Measurements from ENCODE around the gene CRYGB.

The CRYGB gene

DNA sequence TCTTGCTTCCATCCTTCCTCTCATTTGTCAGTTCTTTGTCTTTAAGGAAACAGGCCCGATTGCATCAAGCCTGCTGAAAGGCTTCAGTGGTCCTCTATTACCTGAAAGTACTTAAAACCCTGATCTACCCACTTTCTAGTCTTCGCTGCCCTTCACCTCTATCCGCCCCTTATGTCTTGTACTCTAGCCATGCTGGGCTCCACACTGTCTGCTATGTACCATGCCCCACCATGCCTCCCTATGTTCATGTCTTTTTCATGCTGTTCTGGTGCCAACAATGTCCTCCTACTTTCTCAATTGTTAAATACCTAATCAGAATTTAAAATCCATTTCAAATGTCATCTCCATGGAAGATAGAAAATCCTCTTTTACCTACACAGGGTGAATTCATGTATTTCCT lies 49.9 kb downstream of the CRYGB start:
- Histone ChIP-seq H2AK5ac (ENCODE audit: low read length) (no peak overlapping the region), H3K14ac (ENCODE audit: low read length) (no peak overlapping the region), H3K27ac (ENCODE audit: low read depth, low read length) (no peak overlapping the region), H3K4me1 (ENCODE audit: control insufficient read depth in 1 of 2, insufficient read depth in 2 of 2, low read length in 2 of 2) (no peaks in the 10 kb centered on the region), H3K4me2 (ENCODE audit: low read length) (no peak overlapping the region), H3K36me3 (ENCODE audit: control insufficient read depth in 1 of 2, insufficient read depth in 2 of 2, low read length in 2 of 2) (no peaks in the 10 kb centered on the region), H4K12ac (ENCODE audit: low read depth, low read length) (no peak overlapping the region), H2AFZ (ENCODE audit: insufficient read depth, low read length, poor library complexity) (no peak overlapping the region), H3K79me1 (ENCODE audit: low read length) (no peaks in the 10 kb centered on the region), H2BK12ac (ENCODE audit: low read length) (no peak overlapping the region), H3K9me3 (ENCODE audit: insufficient read depth, low read depth, low read length) (no peaks in the 10 kb centered on the region), H4K8ac (ENCODE audit: low read depth, low read length) (no peak overlapping the region), H4K91ac (ENCODE audit: low read depth, low read length) (no peak overlapping the region), H2BK120ac (ENCODE audit: insufficient read depth, low read length, poor library complexity) (no peak overlapping the region), H3K23ac (ENCODE audit: low read length) (no peak overlapping the region), H3K79me2 (ENCODE audit: control insufficient read depth, insufficient read depth, low read length, poor library complexity) (no peaks in the 10 kb centered on the region), H2BK5ac (ENCODE audit: low read depth, low read length, poor library complexity) (no peak overlapping the region), H3K4me3 (ENCODE audit: low read depth, low read length) (no peak overlapping the region), H3K27me3 (ENCODE audit: insufficient read depth, low read length) (no peaks in the 10 kb centered on the region), H3K9ac (ENCODE audit: low read length) (no peak overlapping the region), H3K18ac (ENCODE audit: low read length) (no peak overlapping the region), H3K4ac (ENCODE audit: low read depth, low read length) (no peak overlapping the region)
- DNase-seq, result no peak
- WGBS (ENCODE audit: extremely low coverage, insufficient coverage, insufficient read length), result no CpG with 5 or more reads among the region's 3 CpGs

GRCh38 chr2:208093128-208093527 lies 52.8 kb downstream of the CRYGB start:
- Histone ChIP-seq H3K79me2 (ENCODE audit: control insufficient read depth, insufficient read depth, low read length, poor library complexity) (no peaks in the 10 kb centered on the region), H3K9me3 (ENCODE audit: insufficient read depth, low read depth, low read length) (no peaks in the 10 kb centered on the region), H2AFZ (ENCODE audit: insufficient read depth, low read length, poor library complexity) (no peak overlapping the region), H3K23ac (ENCODE audit: low read length) (no peak overlapping the region), H3K4me2 (ENCODE audit: low read length) (no peak overlapping the region), H4K12ac (ENCODE audit: low read depth, low read length) (no peak overlapping the region), H4K8ac (ENCODE audit: low read depth, low read length) (no peak overlapping the region), H3K4me3 (ENCODE audit: low read depth, low read length) (no peak overlapping the region), H3K9ac (ENCODE audit: low read length) (no peak overlapping the region), H3K18ac (ENCODE audit: low read length) (no peak overlapping the region), H3K79me1 (ENCODE audit: low read length) (no peaks in the 10 kb centered on the region), H4K91ac (ENCODE audit: low read depth, low read length) (no peak overlapping the region), H3K4me1 (ENCODE audit: control insufficient read depth in 1 of 2, insufficient read depth in 2 of 2, low read length in 2 of 2) (no peaks in the 10 kb centered on the region), H3K4ac (ENCODE audit: low read depth, low read length) (no peak overlapping the region), H3K14ac (ENCODE audit: low read length) (no peak overlapping the region), H2BK120ac (ENCODE audit: insufficient read depth, low read length, poor library complexity) (no peak overlapping the region), H3K36me3 (ENCODE audit: control insufficient read depth in 1 of 2, insufficient read depth in 2 of 2, low read length in 2 of 2) (no peaks in the 10 kb centered on the region), H2BK12ac (ENCODE audit: low read length) (no peak overlapping the region), H3K27ac (ENCODE audit: low read depth, low read length) (no peak overlapping the region), H2AK5ac (ENCODE audit: low read length) (no peak overlapping the region), H2BK5ac (ENCODE audit: low read depth, low read length, poor library complexity) (no peak overlapping the region), H3K27me3 (ENCODE audit: insufficient read depth, low read length) (no peaks in the 10 kb centered on the region)
- no peak for DNase-seq

Measured in trophoblast cell (in vitro differentiated cells and primary cell).